Left ventricle myocardium inferior (tissue), 1 donor: ENCODE data around the gene ACTL6B. TPM values are rescaled to one million over a fixed set of nuclear protein-coding genes. Genes with fewer than 3 reads are reported as not detected.

Experiments used
- DNase-seq: peaks from one replicate; pipeline ENCODE4 v3.0.0-alpha.2; 2020
- H3K27ac ChIP-seq: fragments of 200-600 bp; replicated peaks from 2 replicates; pipeline ENCODE4 v1.8.0; 2021
- H3K27me3 ChIP-seq: fragments of 200-600 bp; 2 replicates; pipeline ENCODE4 v1.8.0; 2021; ENCODE audit warnings: low read depth
- H3K36me3 ChIP-seq: fragments of 200-600 bp; 2 replicates; pipeline ENCODE4 v1.8.0; 2021
- H3K4me1 ChIP-seq: fragments of 200-600 bp; 2 replicates; pipeline ENCODE4 v1.8.0; 2021
- H3K4me3 ChIP-seq: fragments of 200-600 bp; 2 replicates; pipeline ENCODE4 v1.8.0; 2021; ENCODE audit warnings: mild to moderate bottlenecking, moderate library complexity
- H3K9me3 ChIP-seq: fragments of 200-600 bp; replicated peaks from 2 replicates; pipeline ENCODE4 v1.8.0; 2021
- CTCF ChIP-seq: fragments of 200-600 bp; IDR thresholded peaks from 2 replicates; pipeline ENCODE4 v1.8.0; 2021; ENCODE audit warnings: antibody characterized with exemption, mild to moderate bottlenecking, borderline replicate concordance
- intact Hi-C: fragments of 100-400 bp; cut with micrococcal nuclease; formaldehyde crosslinking; loops from one replicate; pipeline ENCODE4 v1.11.0; 2022
- total RNA-seq: library from RNA; stranded (reverse); fragmentation: NEBNext Ultra II Directional; extraction: Animal tissue kit (Norgen Biotek cat#: 25700); gene quantifications from one replicate; pipeline ENCODE4 v1.2.1, GENCODE V29; 2021
- donor health status: DM: no; HTN: yes; CAD: no; lungs with severe emphysema.

The ACTL6B gene
- total RNA-seq, 1 donor from 2014 or later: not detected

GRCh38 chr7:100606313-100606712 is 49.9 kb downstream of the ACTL6B start:
- no peaks in the 10 kb centered on the region for H3K36me3 ChIP-seq
- no peaks in the 10 kb centered on the region for H3K27me3 ChIP-seq
- no peaks in the 10 kb centered on the region for H3K9me3 ChIP-seq
- H3K4me3 ChIP-seq: peak overlapping the region; percentile 90
- H3K4me1 ChIP-seq: peaks cover 32% of the 10 kb centered on the region
- peak overlapping the region; percentile 86 for H3K27ac ChIP-seq
- no peak for DNase-seq
- TF ChIP-seq CTCF: no peak
- intact Hi-C loops: no loop called here

GRCh38 chr7:100604976-100605911 is 51.0 kb downstream of the ACTL6B start:
- peak overlapping the region; percentile 86 for H3K27ac ChIP-seq
- intact Hi-C loops: no loop called here
- H3K36me3 ChIP-seq: no peaks in the 10 kb centered on the region

GRCh38 chr7:100604028-100604975 is 51.9 kb downstream of the ACTL6B start:
- no peaks in the 10 kb centered on the region for H3K36me3 ChIP-seq
- intact Hi-C loops: no loop called here
- no peaks in the 10 kb centered on the region for H3K9me3 ChIP-seq
- H3K27me3 ChIP-seq: no peaks in the 10 kb centered on the region
- peak overlapping the region; percentile 86 for H3K27ac ChIP-seq
- peak overlapping the region; percentile 90 for H3K4me3 ChIP-seq
- DNase-seq: peak; percentile 85
- TF ChIP-seq CTCF: peak; percentile 53
- peaks cover 32% of the 10 kb centered on the region for H3K4me1 ChIP-seq

More at GRCh38 chr7:100604976-100605911, 51.0 kb downstream of the ACTL6B start:
- Histone ChIP-seq H3K4me3 (peak overlapping the region; percentile 90), H3K9me3 (no peaks in the 10 kb centered on the region), H3K4me1 (peaks cover 32% of the 10 kb centered on the region), H3K27me3 (no peaks in the 10 kb centered on the region)
- DNase-seq: peak; percentile 60
- TF ChIP-seq CTCF: no peak

- no peak for TF ChIP-seq CTCF
- Histone ChIP-seq H3K4me1 (peaks cover 32% of the 10 kb centered on the region), H3K9me3 (no peaks in the 10 kb centered on the region), H3K4me3 (peak overlapping the region; percentile 90), H3K36me3 (no peaks in the 10 kb centered on the region), H3K27ac (peak overlapping the region; percentile 86), H3K27me3 (no peaks in the 10 kb centered on the region)
- intact Hi-C loops: no loop called here
- DNase-seq: no peak
Observed at GRCh38 chr7:100603726-100604027, 52.6 kb downstream of the ACTL6B start.

- no peaks in the 10 kb centered on the region for H3K36me3 ChIP-seq
- H3K27me3 ChIP-seq: no peaks in the 10 kb centered on the region
- intact Hi-C loops: no loop called here
- H3K27ac ChIP-seq: peak overlapping the region; percentile 86
- H3K4me1 ChIP-seq: peaks cover 32% of the 10 kb centered on the region
- peak; percentile 84 for DNase-seq
- TF ChIP-seq CTCF: no peak
- no peaks in the 10 kb centered on the region for H3K9me3 ChIP-seq
- H3K4me3 ChIP-seq: peak overlapping the region; percentile 90
Observed at GRCh38 chr7:100602889-100603725, 53.1 kb downstream of the ACTL6B start.
